HPDE6-E6E7 (cell line): ENCODE data around the gene SUCLG2.

Experiments
- DNase-seq: peaks from one replicate; pipeline ENCODE4 v3.0.0; 2011; ENCODE audit warnings: missing footprints; ENCODE audit errors: extremely low spot score

The SUCLG2 gene

GRCh38 chr3:67458408-67458807, 196.0 kb downstream of the SUCLG2 start:
- no peak for DNase-seq

- no peak for DNase-seq
Observed at GRCh38 chr3:67453628-67454027, 200.8 kb downstream of the SUCLG2 start.

- DNase-seq: no peak
Observed at GRCh38 chr3:67450153-67450552, 204.3 kb downstream of the SUCLG2 start.

GRCh38 chr3:67447393-67447792, 207.0 kb downstream of the SUCLG2 start:
- no peak for DNase-seq

- no peak for DNase-seq
Observed at GRCh38 chr3:67437789-67438188, 216.6 kb downstream of the SUCLG2 start.

- DNase-seq: no peak
Observed at GRCh38 chr3:67437090-67437489, 217.3 kb downstream of the SUCLG2 start.

- no peak for DNase-seq
Observed at GRCh38 chr3:67433109-67433508, 221.3 kb downstream of the SUCLG2 start.

- DNase-seq: no peak
Observed at GRCh38 chr3:67431887-67432286, 222.5 kb downstream of the SUCLG2 start.

- DNase-seq: no peak
Observed at GRCh38 chr3:67423722-67424121, 230.7 kb downstream of the SUCLG2 start.

- no peak for DNase-seq
Observed at GRCh38 chr3:67421912-67422311, 232.5 kb downstream of the SUCLG2 start.

- DNase-seq: no peak
Observed at GRCh38 chr3:67419779-67420178, 234.6 kb downstream of the SUCLG2 start.

- DNase-seq: no peak
Observed at GRCh38 chr3:67419218-67419529, 235.2 kb downstream of the SUCLG2 start.

GRCh38 chr3:67418426-67419217, 235.8 kb downstream of the SUCLG2 start:
- DNase-seq: no peak

GRCh38 chr3:67416703-67417102, 237.7 kb downstream of the SUCLG2 start:
- no peak for DNase-seq

- DNase-seq: no peak
Observed at GRCh38 chr3:67415511-67415910, 238.9 kb downstream of the SUCLG2 start.

- DNase-seq: no peak
Observed at GRCh38 chr3:67414740-67415139, 239.7 kb downstream of the SUCLG2 start.

GRCh38 chr3:67405193-67405592, 249.2 kb downstream of the SUCLG2 start:
- no peak for DNase-seq

- DNase-seq: no peak
Observed at GRCh38 chr3:67402873-67403272, 251.5 kb downstream of the SUCLG2 start.

- no peak for DNase-seq
Observed at GRCh38 chr3:67401921-67402320, 252.5 kb downstream of the SUCLG2 start.

GRCh38 chr3:67400476-67400875, 253.9 kb downstream of the SUCLG2 start:
- no peak for DNase-seq

GRCh38 chr3:67389176-67389575, 265.2 kb downstream of the SUCLG2 start:
- DNase-seq: no peak

- no peak for DNase-seq
Observed at GRCh38 chr3:67388738-67389137, 265.7 kb downstream of the SUCLG2 start.

GRCh38 chr3:67386451-67386850, 268.0 kb downstream of the SUCLG2 start:
- no peak for DNase-seq

GRCh38 chr3:67384760-67385397, 269.5 kb downstream of the SUCLG2 start:
- no peak for DNase-seq
